Trophoblast cell (in vitro differentiated cells and primary cell): Measurements from ENCODE around the gene C2orf74.
"Not testable (repeated sequence)": the region's sequence is repeated elsewhere in the genome, so short reads cannot be mapped to it uniquely, and the experiment has no call there.

Source experiments
- DNase-seq, 2 donors: peaks; one replicate each; pipeline ENCODE4 v3.0.0-alpha.2; 2016
- H2AFZ ChIP-seq: 2 replicates; pipeline ENCODE4 v1.6.1; 2013; ENCODE audit warnings: low read length, moderate library complexity, mild to moderate bottlenecking; ENCODE audit not compliant: insufficient read depth, poor library complexity
- H2AK5ac ChIP-seq: 2 replicates; pipeline ENCODE4 v1.6.1; 2013; ENCODE audit warnings: mild to moderate bottlenecking, low read length
- H2BK120ac ChIP-seq: 2 replicates; pipeline ENCODE4 v1.6.1; 2013; ENCODE audit warnings: low read length, mild to moderate bottlenecking, moderate library complexity; ENCODE audit not compliant: insufficient read depth, poor library complexity
- H2BK12ac ChIP-seq: 2 replicates; pipeline ENCODE4 v1.6.1; 2013; ENCODE audit warnings: mild to moderate bottlenecking, low read length, moderate library complexity
- H2BK5ac ChIP-seq: 2 replicates; pipeline ENCODE4 v1.6.1; 2013; ENCODE audit warnings: low read length, low read depth, moderate library complexity, mild to moderate bottlenecking; ENCODE audit not compliant: poor library complexity
- H3K14ac ChIP-seq: 2 replicates; pipeline ENCODE4 v1.6.1; 2013; ENCODE audit warnings: mild to moderate bottlenecking, low read length
- H3K18ac ChIP-seq: 2 replicates; pipeline ENCODE4 v1.6.1; 2013; ENCODE audit warnings: mild to moderate bottlenecking, low read length
- H3K23ac ChIP-seq: 2 replicates; pipeline ENCODE4 v1.6.1; 2013; ENCODE audit warnings: low read length
- H3K27ac ChIP-seq: 2 replicates; pipeline ENCODE4 v1.5.1; 2013; ENCODE audit warnings: low read depth, mild to moderate bottlenecking, inconsistent platforms, low read length, moderate library complexity
- H3K27me3 ChIP-seq: 2 replicates; pipeline ENCODE4 v1.6.1; 2013; ENCODE audit warnings: inconsistent platforms, mild to moderate bottlenecking, low read length, moderate library complexity; ENCODE audit not compliant: insufficient read depth
- H3K36me3 ChIP-seq, 2 experiments: 1 replicate in 1 of 2; 2 replicates in 1 of 2; pipeline ENCODE4 v1.6.1; 2013; ENCODE audit warnings: low read length in 2 of 2, mild to moderate bottlenecking in 2 of 2, moderate library complexity in 1 of 2; ENCODE audit not compliant: insufficient read depth in 2 of 2, control insufficient read depth in 1 of 2
- H3K4ac ChIP-seq: 2 replicates; pipeline ENCODE4 v1.6.1; 2013; ENCODE audit warnings: low read depth, mild to moderate bottlenecking, low read length, moderate library complexity
- H3K4me1 ChIP-seq, 2 experiments: 1 replicate in 1 of 2; 2 replicates in 1 of 2; pipeline ENCODE4 v1.6.1; 2013; ENCODE audit warnings: low read length in 2 of 2, mild to moderate bottlenecking in 2 of 2, moderate library complexity in 1 of 2; ENCODE audit not compliant: insufficient read depth in 2 of 2, control insufficient read depth in 1 of 2
- H3K4me2 ChIP-seq: 2 replicates; pipeline ENCODE4 v1.6.1; 2013; ENCODE audit warnings: inconsistent platforms, mild to moderate bottlenecking, low read length, moderate library complexity
- H3K4me3 ChIP-seq: 2 replicates; pipeline ENCODE4 v1.5.1; 2013; ENCODE audit warnings: mild to moderate bottlenecking, low read depth, low read length, inconsistent platforms
- H3K79me1 ChIP-seq: one replicate; pipeline ENCODE4 v1.6.1; 2013; ENCODE audit warnings: low read length
- H3K79me2 ChIP-seq: 2 replicates; pipeline ENCODE4 v1.6.1; 2013; ENCODE audit warnings: low read length, mild to moderate bottlenecking; ENCODE audit not compliant: control insufficient read depth, insufficient read depth, poor library complexity
- H3K9ac ChIP-seq: 2 replicates; pipeline ENCODE4 v1.6.1; 2013; ENCODE audit warnings: mild to moderate bottlenecking, low read length
- H3K9me3 ChIP-seq: 2 replicates; pipeline ENCODE4 v1.6.1; 2013; ENCODE audit warnings: low read depth, mild to moderate bottlenecking, control low read depth, inconsistent platforms, low read length; ENCODE audit not compliant: insufficient read depth
- H4K12ac ChIP-seq: 2 replicates; pipeline ENCODE4 v1.6.1; 2013; ENCODE audit warnings: low read depth, mild to moderate bottlenecking, low read length, moderate library complexity
- H4K8ac ChIP-seq: 2 replicates; pipeline ENCODE4 v1.6.1; 2013; ENCODE audit warnings: low read depth, mild to moderate bottlenecking, low read length, moderate library complexity
- H4K91ac ChIP-seq: one replicate; pipeline ENCODE4 v1.6.1; 2013; ENCODE audit warnings: low read depth, mild to moderate bottlenecking, low read length, moderate library complexity
- WGBS: extraction: QIAGEN DNeasy Blood & Tissue Kit; methylation state at CpG from one replicate; pipeline ENCODE4 v1.1.7; 2013; ENCODE audit warnings: missing lambda C conversion rate; ENCODE audit not compliant: insufficient read length, insufficient coverage; ENCODE audit errors: extremely low coverage; 5-methylcytosine and 5-hydroxymethylcytosine counted together

The C2orf74 gene

GRCh38 chr2:61157371-61158003 is 4.5 kb upstream of the C2orf74 start:
- H3K23ac ChIP-seq: no peak overlapping the region
- no peaks in the 10 kb centered on the region for H3K79me2 ChIP-seq
- H3K14ac ChIP-seq: no peak overlapping the region
- H4K12ac ChIP-seq: no peak overlapping the region
- no peak overlapping the region for H2AFZ ChIP-seq
- no CpG with 5 or more reads among the region's 5 CpGs for WGBS
- no peaks in the 10 kb centered on the region for H3K79me1 ChIP-seq
- no peak overlapping the region for H2AK5ac ChIP-seq
- H4K8ac ChIP-seq: no peak overlapping the region
- no peaks in the 10 kb centered on the region for H3K27me3 ChIP-seq
- no peak overlapping the region for H2BK12ac ChIP-seq
- no peak overlapping the region for H3K4me3 ChIP-seq
- no peak overlapping the region for H3K18ac ChIP-seq
- H3K27ac ChIP-seq: no peak overlapping the region
- H2BK5ac ChIP-seq: no peak overlapping the region
- H3K9me3 ChIP-seq: no peaks in the 10 kb centered on the region
- no peak for DNase-seq
- H4K91ac ChIP-seq: no peak overlapping the region
- H3K9ac ChIP-seq: no peak overlapping the region
- peaks cover 3 to 6% of the 10 kb centered on the region in 2 experiments for H3K36me3 ChIP-seq
- H3K4me1 ChIP-seq: no peaks in the 10 kb centered on the region
- H3K4ac ChIP-seq: no peak overlapping the region
- no peak overlapping the region for H2BK120ac ChIP-seq
- no peak overlapping the region for H3K4me2 ChIP-seq

GRCh38 chr2:61158356-61158955 is 3.5 kb upstream of the C2orf74 start:
- H3K4me1 ChIP-seq: no peaks in the 10 kb centered on the region
- no peak overlapping the region for H2BK120ac ChIP-seq
- H4K8ac ChIP-seq: no peak overlapping the region
- no peak overlapping the region for H4K91ac ChIP-seq
- no CpG with 5 or more reads among the region's 3 CpGs for WGBS
- no peak overlapping the region for H3K27ac ChIP-seq
- H3K27me3 ChIP-seq: no peaks in the 10 kb centered on the region
- H3K4me2 ChIP-seq: no peak overlapping the region
- no peak overlapping the region for H3K23ac ChIP-seq
- no peak overlapping the region for H3K9ac ChIP-seq
- H3K14ac ChIP-seq: no peak overlapping the region
- no peaks in the 10 kb centered on the region for H3K9me3 ChIP-seq
- no peak overlapping the region for H2AFZ ChIP-seq
- H2BK12ac ChIP-seq: no peak overlapping the region
- no peak overlapping the region for H2AK5ac ChIP-seq
- no peak overlapping the region for H3K18ac ChIP-seq
- no peak overlapping the region for H3K4ac ChIP-seq
- H3K36me3 ChIP-seq: peaks cover 4 to 10% of the 10 kb centered on the region in 2 experiments
- no peak overlapping the region for H4K12ac ChIP-seq
- H3K79me2 ChIP-seq: no peaks in the 10 kb centered on the region
- no peak overlapping the region for H2BK5ac ChIP-seq
- H3K79me1 ChIP-seq: no peaks in the 10 kb centered on the region
- H3K4me3 ChIP-seq: no peak overlapping the region
- DNase-seq: no peak

DNA sequence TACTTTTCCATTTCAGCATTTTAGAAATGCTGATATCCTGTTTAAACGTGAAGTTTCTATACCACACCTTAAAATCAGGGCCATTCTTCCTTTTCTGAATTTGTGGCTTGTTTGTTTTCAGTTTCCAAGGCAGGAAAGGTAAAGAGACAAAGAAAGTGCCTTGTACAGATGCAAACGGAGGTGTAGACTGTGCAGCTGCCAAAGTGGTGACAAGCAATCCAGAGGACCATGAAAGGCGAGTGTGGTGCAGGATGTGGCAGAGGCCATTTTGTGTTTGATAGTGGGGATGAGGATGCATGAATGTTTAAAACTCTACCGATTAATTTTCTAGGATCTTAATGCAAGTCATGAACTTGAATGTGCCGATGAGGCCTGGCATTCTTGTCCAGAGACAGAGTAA is 733 bp downstream of the C2orf74 start:
- Histone ChIP-seq H4K8ac (no peak overlapping the region), H3K23ac (no peak overlapping the region), H3K4ac (no peak overlapping the region), H3K14ac (no peak overlapping the region), H3K4me1 (no peaks in the 10 kb centered on the region), H3K27ac (no peak overlapping the region), H3K79me2 (no peaks in the 10 kb centered on the region), H3K27me3 (no peaks in the 10 kb centered on the region), H4K91ac (no peak overlapping the region), H3K18ac (no peak overlapping the region), H3K79me1 (no peaks in the 10 kb centered on the region), H3K36me3 (peaks cover 12 to 20% of the 10 kb centered on the region in 2 experiments), H2BK5ac (no peak overlapping the region), H2BK12ac (no peak overlapping the region), H2AK5ac (no peak overlapping the region), H2BK120ac (no peak overlapping the region), H2AFZ (no peak overlapping the region), H3K9me3 (no peaks in the 10 kb centered on the region), H3K9ac (no peak overlapping the region), H3K4me2 (no peak overlapping the region), H4K12ac (no peak overlapping the region), H3K4me3 (no peak overlapping the region)
- WGBS: no CpG with 5 or more reads among the region's 5 CpGs
- no peak for DNase-seq

DNA sequence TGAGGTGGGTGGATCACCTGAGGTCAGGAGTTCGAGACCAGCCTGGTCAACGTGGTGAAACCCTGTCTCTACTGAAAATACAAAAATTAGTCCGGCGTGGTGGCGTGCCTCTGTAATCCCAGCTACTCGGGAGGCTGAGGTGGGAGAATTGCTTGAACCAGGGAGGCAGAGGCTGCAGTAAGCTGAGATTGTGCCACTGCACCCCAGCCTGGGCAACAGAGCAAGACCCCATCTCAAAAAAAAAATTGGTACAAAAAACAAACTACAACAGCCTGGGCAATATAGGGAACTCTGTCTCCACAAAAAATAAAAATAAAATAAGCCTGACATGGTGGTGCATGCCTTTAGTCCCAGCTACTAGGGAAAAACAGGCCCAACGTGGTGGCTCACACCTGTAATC is 3.1 kb downstream of the C2orf74 start:
- H3K9me3 ChIP-seq, H3K27me3 ChIP-seq, H3K18ac ChIP-seq, H3K4me2 ChIP-seq, H3K14ac ChIP-seq, H3K27ac ChIP-seq, H3K23ac ChIP-seq, H3K4me1 ChIP-seq, H2BK120ac ChIP-seq, H2BK5ac ChIP-seq, H4K8ac ChIP-seq, H3K4ac ChIP-seq, H4K12ac ChIP-seq, H2BK12ac ChIP-seq, H2AK5ac ChIP-seq, H4K91ac ChIP-seq, H3K79me2 ChIP-seq, H3K79me1 ChIP-seq, DNase-seq, H3K9ac ChIP-seq, H3K4me3 ChIP-seq, H2AFZ ChIP-seq: not testable (repeated sequence)
- H3K36me3 ChIP-seq: peaks cover 12 to 15% of the 10 kb centered on the region in 2 experiments
- WGBS: no CpG with 5 or more reads among the region's 7 CpGs
